22Rv1 (cell line): ENCODE measurements around the gene FHIT.

ENCODE experiments used
- CTCF ChIP-seq: fragments of 450-650 bp; IDR thresholded peaks from 2 replicates; pipeline ENCODE4 v1.5.1; 2017; ENCODE audit warnings: mild to moderate bottlenecking
- ZFX ChIP-seq: fragments of 450-650 bp; IDR thresholded peaks from 2 replicates; pipeline ENCODE4 v1.6.1; 2017; ENCODE audit warnings: antibody characterized with exemption, borderline replicate concordance

- TF ChIP-seq CTCF (no peak), ZFX (no peak)
These were observed 1537.2 kb downstream of the FHIT start for GRCh38 chr3:59714066-59714465.
